GM23248 (cell line): ENCODE results near the gene USP2. TPM values are rescaled to one million over a fixed set of nuclear protein-coding genes. Genes with fewer than 3 reads are reported as not detected.

Experiments used
- DNase-seq: peaks from one replicate; pipeline ENCODE4 v3.0.0-alpha.2; 2015
- H2AFZ ChIP-seq: fragments of 200-600 bp; sonication (generic); 2 replicates; pipeline ENCODE4 v1.6.1; 2016; ENCODE audit warnings: antibody characterized with exemption
- H3F3A ChIP-seq: fragments of 200-600 bp; sonication (generic); 2 replicates; pipeline ENCODE4 v1.6.1; 2016; ENCODE audit warnings: mild to moderate bottlenecking, antibody characterized with exemption, mixed run types; ENCODE audit not compliant: insufficient read depth
- H3K27ac ChIP-seq: fragments of 200-600 bp; sonication (generic); 2 replicates; pipeline ENCODE4 v1.5.1; 2016; ENCODE audit warnings: mild to moderate bottlenecking
- H3K27me3 ChIP-seq: fragments of 200-600 bp; sonication (generic); replicated peaks from 2 replicates; pipeline ENCODE4 v1.6.1; 2016; ENCODE audit warnings: mild to moderate bottlenecking; ENCODE audit not compliant: insufficient read depth
- H3K36me3 ChIP-seq: fragments of 200-600 bp; sonication (generic); 2 replicates; pipeline ENCODE4 v1.6.1; 2016; ENCODE audit warnings: low read depth, mild to moderate bottlenecking
- H3K4me1 ChIP-seq: fragments of 200-600 bp; sonication (generic); 2 replicates; pipeline ENCODE4 v1.6.1; 2016; ENCODE audit warnings: mild to moderate bottlenecking; ENCODE audit not compliant: insufficient read depth
- H3K4me2 ChIP-seq: fragments of 200-600 bp; sonication (generic); one replicate; pipeline ENCODE4 v1.6.1; 2016; ENCODE audit warnings: mild to moderate bottlenecking; ENCODE audit not compliant: unreplicated experiment
- H3K4me3 ChIP-seq: fragments of 200-600 bp; sonication (generic); 2 replicates; pipeline ENCODE4 v1.5.1; 2016; ENCODE audit warnings: mild to moderate bottlenecking
- H3K79me2 ChIP-seq: fragments of 200-600 bp; sonication (generic); 2 replicates; pipeline ENCODE4 v1.6.1; 2016; ENCODE audit warnings: mild to moderate bottlenecking; ENCODE audit not compliant: insufficient read depth
- H3K9ac ChIP-seq: fragments of 200-600 bp; sonication (generic); 2 replicates; pipeline ENCODE4 v1.6.1; 2016; ENCODE audit warnings: mild to moderate bottlenecking
- H3K9me2 ChIP-seq: fragments of 200-600 bp; sonication (generic); 2 replicates; pipeline ENCODE4 v1.6.1; 2016; ENCODE audit warnings: mixed run types, mild to moderate bottlenecking, moderate library complexity; ENCODE audit not compliant: insufficient read depth
- H3K9me3 ChIP-seq: fragments of 200-600 bp; sonication (generic); one replicate; pipeline ENCODE4 v1.6.1; 2017; ENCODE audit warnings: low read depth
- H4K20me1 ChIP-seq: fragments of 200-600 bp; sonication (generic); 2 replicates; pipeline ENCODE4 v1.6.0; 2016; ENCODE audit not compliant: insufficient read depth
- EZH2 ChIP-seq: fragments of 200-600 bp; sonication (generic); IDR thresholded peaks from 2 replicates; pipeline ENCODE4 v1.6.1; 2018; ENCODE audit warnings: antibody characterized with exemption, mild to moderate bottlenecking; ENCODE audit not compliant: insufficient read depth, poor library complexity, severe bottlenecking
- EZH2phosphoT487 ChIP-seq: fragments of 200-600 bp; sonication (generic); IDR thresholded peaks from 2 replicates; pipeline ENCODE4 v1.6.1; 2018; ENCODE audit warnings: antibody characterized with exemption, moderate library complexity, mild to moderate bottlenecking, low read depth; ENCODE audit not compliant: insufficient read depth
- WGBS, 2 experiments: methylation state at CpG; one replicate each; pipeline ENCODE4 v1.1.6; 2015 to 2017; ENCODE audit warnings: low lambda C conversion rate in 2 of 2, low coverage in 1 of 2; ENCODE audit errors: missing lambda C conversion rate in 2 of 2; 5-methylcytosine and 5-hydroxymethylcytosine counted together
- in situ Hi-C: fragments of 300-500 bp; cut with MboI; formaldehyde crosslinking; loops from 2 replicates; pipeline ENCODE4 v1.15.0; 2020
- polyA plus RNA-seq: library from polyadenylated mRNA; unstranded; fragments of >200 nt; fragmentation: Nextera tagmentation; extraction: Ambion mirVana; gene quantifications from 2 replicates; pipeline ENCODE4 v1.2.1, GENCODE V29; 2016
- total RNA-seq: library from RNA; depleted of rRNA; stranded (reverse); fragments of >200 nt; shearing (Covaris generic); gene quantifications from 2 replicates; pipeline ENCODE4 v1.2.3, GENCODE V29; 2014

Gene USP2
- total and polyA plus RNA-seq, 2 experiments from 2014 or later: 0.33 TPM; not detected in 1

- no peaks in the 10 kb centered on the region for H3K9me3 ChIP-seq
- no peaks in the 10 kb centered on the region for H3K27me3 ChIP-seq
- no peak overlapping the region for H3K27ac ChIP-seq
- in situ Hi-C loops: no loop called here
- H3K9ac ChIP-seq: no peak overlapping the region
- H3K36me3 ChIP-seq: no peaks in the 10 kb centered on the region
- H3K9me2 ChIP-seq: no peaks in the 10 kb centered on the region
- H2AFZ ChIP-seq: no peak overlapping the region
- peaks cover 9% of the 10 kb centered on the region; the same call in 1 of the 2 replicates for H3F3A ChIP-seq
- no peak for TF ChIP-seq EZH2phosphoT487
- TF ChIP-seq EZH2: no peak
- no peaks in the 10 kb centered on the region for H4K20me1 ChIP-seq
- H3K4me2 ChIP-seq: no peak overlapping the region
- H3K79me2 ChIP-seq: no peaks in the 10 kb centered on the region
- no peak overlapping the region for H3K4me3 ChIP-seq
- H3K4me1 ChIP-seq: peaks cover 13% of the 10 kb centered on the region
- DNase-seq: no peak
- 88 to 90% methylated on average over 7 of the region's 7 CpGs for WGBS, 2 experiments
Measured at GRCh38 chr11:119343726-119344125, 37.8 kb downstream of the USP2 start.

- TF ChIP-seq EZH2phosphoT487: no peak
- no peak for TF ChIP-seq EZH2
- Histone ChIP-seq H3K9me2 (no peaks in the 10 kb centered on the region), H4K20me1 (no peaks in the 10 kb centered on the region), H3K9me3 (no peaks in the 10 kb centered on the region), H3K4me3 (no peak overlapping the region), H3K79me2 (no peaks in the 10 kb centered on the region; the same call in 1 of the 2 replicates), H3K4me2 (no peak overlapping the region), H2AFZ (no peak overlapping the region), H3K36me3 (no peaks in the 10 kb centered on the region), H3K4me1 (peaks cover 22% of the 10 kb centered on the region), H3F3A (peaks cover 11% of the 10 kb centered on the region; the same call in 1 of the 2 replicates), H3K27me3 (no peaks in the 10 kb centered on the region), H3K9ac (no peak overlapping the region), H3K27ac (no peak overlapping the region)
- WGBS, 2 experiments: 76 to 80% methylated on average over 10 of the region's 10 CpGs
- in situ Hi-C loops: no loop called here
- no peak for DNase-seq
Measured at GRCh38 chr11:119342362-119343130, 38.9 kb downstream of the USP2 start.

DNA sequence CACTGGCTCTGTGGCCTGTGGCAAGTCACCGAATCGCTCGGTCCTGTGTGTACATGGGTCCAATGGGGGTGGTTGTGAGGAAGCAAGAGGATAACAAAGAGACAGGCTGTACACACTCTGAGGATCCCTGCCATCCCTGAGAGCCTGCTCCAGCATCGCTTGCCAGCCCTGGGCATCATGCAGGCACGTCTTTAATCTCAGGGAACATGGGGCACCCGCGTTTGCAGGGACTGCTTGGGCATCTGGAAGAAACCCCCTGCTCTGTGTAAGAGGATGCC, 39.5 kb downstream of the USP2 start:
- Histone ChIP-seq H3K36me3 (no peaks in the 10 kb centered on the region), H3K4me3 (no peak overlapping the region), H3K4me2 (no peak overlapping the region), H4K20me1 (no peaks in the 10 kb centered on the region), H2AFZ (no peak overlapping the region), H3K9ac (no peak overlapping the region), H3K27ac (no peak overlapping the region), H3K27me3 (no peaks in the 10 kb centered on the region), H3K4me1 (peaks cover 22% of the 10 kb centered on the region), H3F3A (peaks cover 10% of the 10 kb centered on the region; the same call in 1 of the 2 replicates), H3K9me3 (no peaks in the 10 kb centered on the region), H3K79me2 (peaks cover 2% of the 10 kb centered on the region; the same call in 1 of the 2 replicates), H3K9me2 (no peaks in the 10 kb centered on the region)
- 94 to 98% methylated on average over 7 of the region's 7 CpGs for WGBS, 2 experiments
- no peak for DNase-seq
- in situ Hi-C loops: no loop called here
- TF ChIP-seq EZH2 (no peak), EZH2phosphoT487 (no peak)

DNA sequence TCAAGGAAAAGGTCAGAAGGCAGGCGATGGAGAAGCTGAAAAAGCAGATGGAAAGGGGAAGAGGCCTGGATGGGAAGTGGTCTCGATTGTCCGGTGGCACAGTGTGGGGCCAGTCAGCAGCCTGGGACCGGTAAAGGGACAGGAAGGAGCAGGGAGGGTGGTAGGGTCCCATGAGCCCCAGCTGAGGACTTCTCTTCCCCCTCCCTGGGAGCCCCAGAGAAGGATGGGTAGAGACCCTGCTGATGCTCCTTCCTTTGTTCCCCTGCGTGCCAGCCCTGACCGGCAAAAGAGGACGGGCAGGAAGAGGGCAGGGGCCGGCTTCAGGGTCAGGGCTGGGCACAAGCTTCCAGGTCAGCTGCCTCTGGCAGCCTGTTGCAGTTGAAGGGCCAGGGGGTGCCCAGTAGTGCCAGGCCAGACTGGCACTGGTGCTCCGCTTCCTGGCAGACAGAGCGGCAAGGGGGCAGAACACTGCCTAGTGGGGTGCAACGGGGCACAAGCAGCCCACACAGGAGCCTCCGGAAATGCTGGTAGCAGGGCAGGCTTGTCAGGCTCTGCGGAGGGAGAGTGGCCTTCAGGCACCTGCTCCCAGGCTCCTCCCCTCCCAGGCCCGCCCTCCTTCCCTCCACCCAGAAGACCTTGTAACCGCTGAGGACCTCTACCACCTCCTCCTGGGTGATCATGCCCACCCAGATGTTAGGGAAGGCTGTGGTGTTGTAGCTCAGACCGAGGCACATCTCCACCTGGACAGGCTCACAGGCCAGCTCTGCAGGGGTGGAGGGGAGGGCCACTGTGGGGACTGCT, 40.1 kb downstream of the USP2 start:
- H3K36me3 ChIP-seq: no peaks in the 10 kb centered on the region
- no peak overlapping the region for H3K27ac ChIP-seq
- H3K79me2 ChIP-seq: peaks cover 8% of the 10 kb centered on the region
- in situ Hi-C loops: no loop called here
- 0 out of 2 replicates have a peak overlapping the region, but pooled peaks have one; percentile 75 for H3K4me3 ChIP-seq
- H4K20me1 ChIP-seq: no peaks in the 10 kb centered on the region
- H3F3A ChIP-seq: peaks cover 9% of the 10 kb centered on the region; the same call in 1 of the 2 replicates
- DNase-seq: no peak
- no peak for TF ChIP-seq EZH2phosphoT487
- TF ChIP-seq EZH2: no peak
- H3K9me2 ChIP-seq: no peaks in the 10 kb centered on the region
- H2AFZ ChIP-seq: no peak overlapping the region
- no peaks in the 10 kb centered on the region for H3K27me3 ChIP-seq
- peak overlapping the region; percentile 82 for H3K4me2 ChIP-seq
- 89 to 90% methylated on average over 14 to 16 of the region's 16 CpGs for WGBS, 2 experiments
- no peaks in the 10 kb centered on the region for H3K9me3 ChIP-seq
- peak overlapping the region; percentile 75; the same call in 1 of the 2 replicates for H3K9ac ChIP-seq
- peaks cover 19% of the 10 kb centered on the region; the same call in 1 of the 2 replicates for H3K4me1 ChIP-seq
